K562 (cell line): ENCODE measurements around the gene XRCC5.

Experiments used
- ARHGAP35 ChIP-seq: fragments of 450-650 bp; IDR thresholded peaks from 2 replicates; pipeline ENCODE4 v1.6.1; 2018; ENCODE audit not compliant: partially characterized antibody
- BCL6 ChIP-seq: fragments of 250-450 bp; sonication (Bioruptor Pico); IDR thresholded peaks from 2 replicates; pipeline ENCODE4 v1.4.0; 2020
- BRD4 ChIP-seq: fragments of 200-600 bp; sonication (generic); IDR thresholded peaks from 2 replicates; pipeline ENCODE4 v1.6.1; 2017; ENCODE audit warnings: inconsistent platforms
- HOXB6 ChIP-seq: fragments of 250-450 bp; sonication (Bioruptor Pico); IDR thresholded peaks from 2 replicates; pipeline ENCODE4 v1.5.1; 2022; ENCODE audit warnings: mild to moderate bottlenecking, borderline replicate concordance
- PHB ChIP-seq: fragments of 250-450 bp; sonication (Bioruptor Pico); IDR thresholded peaks from 2 replicates; pipeline ENCODE4 v1.5.0; 2021
- RBBP5 ChIP-seq: fragments of 200-600 bp; sonication (generic); IDR thresholded peaks from 2 replicates; pipeline ENCODE4 v1.6.1; 2012; ENCODE audit warnings: borderline replicate concordance, mild to moderate bottlenecking, low read length, control low read depth, inconsistent platforms; ENCODE audit not compliant: insufficient read depth, poor library complexity, severe bottlenecking
- TARDBP ChIP-seq: fragments of 450-650 bp; IDR thresholded peaks from 2 replicates; pipeline ENCODE4 v1.6.1; 2016
- TEAD4 ChIP-seq, 2 experiments: sonication (generic) in 1 of 2; formaldehyde crosslinking in 1 of 2; IDR thresholded peaks; 2 replicates each; pipeline versions ENCODE4 v1.6.1 to v1.8.0; 2012 to 2022; ENCODE audit warnings: borderline replicate concordance in 1 of 2, inconsistent platforms in 1 of 2, low read length in 1 of 2, mild to moderate bottlenecking in 1 of 2, missing genetic modification reagents in 1 of 2
- YY1 ChIP-seq, 3 experiments: IDR thresholded peaks; 2 replicates each; pipeline ENCODE4 v1.6.1; 2011; ENCODE audit warnings: low read length in 2 of 3, mild to moderate bottlenecking in 2 of 3, moderate library complexity in 2 of 3, borderline replicate concordance in 1 of 3, control low read depth in 1 of 3, low read depth in 1 of 3; ENCODE audit not compliant: insufficient read depth in 3 of 3, insufficient replicate concordance in 2 of 3, control insufficient read depth in 1 of 3, insufficient read length in 1 of 3; ENCODE audit errors: extremely low read depth in 1 of 3
- TF ChIP-seq, protein P1 (sequence below): IDR thresholded peaks from 2 replicates; pipeline ENCODE4 v1.6.1; 2014; ENCODE audit warnings: antibody characterized with exemption
- TF ChIP-seq, protein P2 (sequence below): fragments of 250-450 bp; sonication (Bioruptor Pico); IDR thresholded peaks from 2 replicates; pipeline ENCODE4 v1.5.0; 2021

DNA sequence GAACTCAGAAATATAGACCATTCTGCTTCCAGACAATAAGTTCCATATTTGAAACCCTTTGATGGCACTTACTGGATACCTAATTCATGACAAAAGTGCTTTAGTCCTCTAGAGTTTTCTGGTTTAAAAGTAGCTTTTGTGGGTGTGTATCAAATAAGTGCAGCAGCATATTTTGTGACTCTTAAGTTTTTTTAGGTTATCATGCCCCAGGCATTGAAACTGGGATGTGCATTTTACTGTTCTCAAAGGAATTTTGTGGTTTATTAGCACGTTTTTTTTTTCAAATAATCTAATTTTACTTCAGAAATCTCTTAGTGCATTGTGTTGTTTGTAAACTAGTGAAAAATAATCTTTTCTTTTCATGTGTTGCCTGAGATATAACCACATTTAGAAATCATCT lies 1.5 kb downstream of the XRCC5 start:
- TF ChIP-seq TARDBP, result no peak
- TF ChIP-seq, protein P1, sequence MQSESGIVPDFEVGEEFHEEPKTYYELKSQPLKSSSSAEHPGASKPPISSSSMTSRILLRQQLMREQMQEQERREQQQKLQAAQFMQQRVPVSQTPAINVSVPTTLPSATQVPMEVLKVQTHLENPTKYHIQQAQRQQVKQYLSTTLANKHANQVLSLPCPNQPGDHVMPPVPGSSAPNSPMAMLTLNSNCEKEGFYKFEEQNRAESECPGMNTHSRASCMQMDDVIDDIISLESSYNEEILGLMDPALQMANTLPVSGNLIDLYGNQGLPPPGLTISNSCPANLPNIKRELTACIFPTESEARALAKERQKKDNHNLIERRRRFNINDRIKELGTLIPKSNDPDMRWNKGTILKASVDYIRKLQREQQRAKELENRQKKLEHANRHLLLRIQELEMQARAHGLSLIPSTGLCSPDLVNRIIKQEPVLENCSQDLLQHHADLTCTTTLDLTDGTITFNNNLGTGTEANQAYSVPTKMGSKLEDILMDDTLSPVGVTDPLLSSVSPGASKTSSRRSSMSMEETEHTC, result no peak
- no peak for TF ChIP-seq BCL6 (CRISPR knock-in tag)
- no peak for TF ChIP-seq TEAD4 (IDR thresholded peaks at IDR 0.05; ENCODE audit: low read length)
- TF ChIP-seq TEAD4 (CRISPR knock-in tag; IDR thresholded peaks at IDR 0.05; ENCODE audit: borderline replicate concordance), result no peak
- TF ChIP-seq, protein P2, sequence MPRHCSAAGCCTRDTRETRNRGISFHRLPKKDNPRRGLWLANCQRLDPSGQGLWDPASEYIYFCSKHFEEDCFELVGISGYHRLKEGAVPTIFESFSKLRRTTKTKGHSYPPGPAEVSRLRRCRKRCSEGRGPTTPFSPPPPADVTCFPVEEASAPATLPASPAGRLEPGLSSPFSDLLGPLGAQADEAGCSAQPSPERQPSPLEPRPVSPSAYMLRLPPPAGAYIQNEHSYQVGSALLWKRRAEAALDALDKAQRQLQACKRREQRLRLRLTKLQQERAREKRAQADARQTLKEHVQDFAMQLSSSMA (CRISPR knock-in tag), result no peak
- TF ChIP-seq YY1 (IDR thresholded peaks at IDR 0.05; ENCODE audit: borderline replicate concordance in 1 of 3, control insufficient read depth in 1 of 3, extremely low read depth in 1 of 3, insufficient read depth in 3 of 3, insufficient read length in 1 of 3, insufficient replicate concordance in 2 of 3, low read depth in 1 of 3, low read length in 2 of 3), result no peak
- TF ChIP-seq RBBP5, result no peak
- no peak for TF ChIP-seq HOXB6 (CRISPR knock-in tag)
- TF ChIP-seq PHB, result no peak
- no peak for TF ChIP-seq ARHGAP35
- TF ChIP-seq BRD4, result no peak
